ENCODE results near the gene APC. TPM values are rescaled to one million over a fixed set of nuclear protein-coding genes. Genes with fewer than 3 reads are reported as not detected.

The APC gene
- total and polyA plus RNA-seq, 10 of the 15 experiments (the other 5 are each of a cell fraction or from before 2014, with no cell fraction given), result 3.2 to 23.3 (median 13.8) TPM

GRCh38 chr5:112847306-112847705 is 109.6 kb downstream of the APC start:
- Histone ChIP-seq H4K20me1 (ENCODE audit: control insufficient read depth, insufficient read depth) (no peaks in the 10 kb centered on the region), H2AFZ (ENCODE audit: control insufficient read depth, low read depth, low read length) (no peak overlapping the region), H3K27ac (ENCODE audit: control insufficient read depth, insufficient read depth) (no peak overlapping the region), H3K4me2 (ENCODE audit: control insufficient read depth, insufficient read depth) (no peak overlapping the region), H3K9me3 (replicated peaks; ENCODE audit: control insufficient read depth, insufficient read depth, low read length) (no peaks in the 10 kb centered on the region), H3K9ac (ENCODE audit: control insufficient read depth, insufficient read depth, low read length) (no peak overlapping the region), H3K79me2 (ENCODE audit: control insufficient read depth, insufficient read depth, low read length) (no peaks in the 10 kb centered on the region), H3K27me3 (replicated peaks in 1 of 2; ENCODE audit: control insufficient read depth in 2 of 2, insufficient read depth in 2 of 2, low read length in 1 of 2) (no peaks in the 10 kb centered on the region), H3K36me3 (ENCODE audit: control insufficient read depth in 2 of 2, insufficient read depth in 2 of 2, low read length in 1 of 2) (no peaks in the 10 kb centered on the region; a peak in 1 of 4 replicates), H3K4me1 (ENCODE audit: control insufficient read depth, insufficient read depth, low read length) (no peaks in the 10 kb centered on the region), H3K4me3 (no peak overlapping the region)
- DNase-seq (ENCODE audit: low read depth, low spot score) (no peak), FAIRE-seq (no peak), ATAC-seq (no peak)
- no TSS peak for BruUV-seq (replicated peaks)
- intact Hi-C loops (cut with micrococcal nuclease; ENCODE audit: unreplicated experiment) (loop anchor here (5.0 kb wide), 1 partner anchor 155 kb away; no protein-coding TSS in a partner anchor), in situ Hi-C loops (cut with MboI) (no loop called here)
- ChIA-PET SMC1A (ENCODE audit: uncharacterized antibody, unreplicated experiment) (no interaction called here), RAD21 (ENCODE audit: unreplicated experiment) (no interaction called here), CTCF (no interaction called here), POLR2A (no interaction called here)
- TF ChIP-seq TBL1XR1 (IDR thresholded peaks at IDR 0.05; ENCODE audit: low read depth, low read length) (no peak), EZH2 (IDR thresholded peaks at IDR 0.05; ENCODE audit: borderline replicate concordance, control insufficient read depth, low read depth, low read length) (no peak), ZBTB33 (IDR thresholded peaks at IDR 0.05) (no peak), USF1 (IDR thresholded peaks at IDR 0.05; ENCODE audit: borderline replicate concordance, extremely low read length, insufficient read depth, low read depth, low read length) (no peak), ZNF217 (IDR thresholded peaks at IDR 0.05) (no peak), BCLAF1 (IDR thresholded peaks at IDR 0.05) (no peak), EED (IDR thresholded peaks at IDR 0.05; ENCODE audit: low read depth) (no peak), SMAD5 (IDR thresholded peaks at IDR 0.05; ENCODE audit: low read depth) (no peak)

All from GM12878 (cell line).